Pancreas (tissue), 10 donors: ENCODE data around the gene PCDHB3. TPM values are rescaled to one million over a fixed set of nuclear protein-coding genes. Genes with fewer than 3 reads are reported as not detected.
A peak's percentile ranks its signal among the peaks of the same experiment; 100 is the strongest.
"Not testable (repeated sequence)": the region's sequence is repeated elsewhere in the genome, so short reads cannot be mapped to it uniquely, and the experiment has no call there.

ENCODE experiments used
- ATAC-seq, 4 donors: fragments of 200-7000 bp; cut with Tn5 transposase; one replicate each; pipeline versions ENCODE4 v1.8.0 to v1.9.1; 2020; ENCODE audit warnings: mild to moderate bottlenecking in 4 of 4, moderate library complexity in 4 of 4
- DNase-seq, 6 donors: peaks; one replicate each; pipeline ENCODE4 v3.0.0-alpha.2; 2020
- FAIRE-seq: peaks from 2 replicates; lab custom pipeline; 2012; peaks lifted over from hg19 to GRCh38; lab: Jason Lieb, UNC
- H3K27ac ChIP-seq, 4 donors: fragments of 200-600 bp; sonication (generic); 1 replicate in 3 of 4; 2 replicates in 1 of 4; pipeline versions ENCODE4 v1.5.0 to v1.8.0; 2020
- H3K27me3 ChIP-seq, 4 donors: fragments of 200-600 bp; one replicate each; pipeline ENCODE4 v1.8.0; 2021
- H3K36me3 ChIP-seq, 3 donors: fragments of 200-600 bp; sonication (generic) in 1 of 3; one replicate each; pipeline versions ENCODE4 v1.5.0 to v1.8.0; 2020 to 2021
- H3K4me1 ChIP-seq, 3 donors: fragments of 200-600 bp; one replicate each; pipeline ENCODE4 v1.8.0; 2021
- H3K4me3 ChIP-seq, 4 donors: fragments of 200-600 bp; sonication (generic) in 2 of 4; one replicate each; pipeline versions ENCODE4 v1.5.0 to v1.8.0; 2020 to 2021
- H3K9me3 ChIP-seq, 4 donors: fragments of 200-600 bp; one replicate each; pipeline ENCODE4 v1.8.0; 2021
- WGBS, 2 donors: extraction: QIAGEN DNeasy Blood & Tissue Kit; methylation state at CpG; one replicate each; pipeline ENCODE4 v1.1.7; 2013; 5-methylcytosine and 5-hydroxymethylcytosine counted together
- intact Hi-C, 3 donors: fragments of 100-400 bp; cut with DNase I; formaldehyde crosslinking; loops; one replicate each; pipeline versions ENCODE4 v1.11.1 to v1.14.2; 2022
- polyA plus RNA-seq, 2 donors: library from polyadenylated mRNA; stranded (reverse); fragments of 200-250 nt; gene quantifications; one replicate each; pipeline ENCODE4 v1.2.3, GENCODE V29; 2013
- total RNA-seq, 6 donors: library from RNA; stranded (reverse); fragmentation: NEBNext Ultra II Directional in 4 of 6; extraction: Animal tissue kit (Norgen Biotek cat#: 25700) in 4 of 6; gene quantifications; one replicate each; pipeline versions ENCODE4 v1.2.1 to v1.2.4, GENCODE V29; 2021 to 2023
- TF ChIP-seq, protein P1 (sequence below), 4 donors: fragments of 200-600 bp; sonication (generic) in 3 of 4; IDR thresholded peaks; one replicate each; pipeline versions ENCODE4 v1.5.0 to v1.8.0; 2021; ENCODE audit warnings: antibody characterized with exemption in 4 of 4
- donor health status: healthy with polysubstance abuse.
- donor health status: DM: no; HTN: no; CAD: no; lungs with moderate emphysema.
- donor health status: DM: no; HTN: no; CAD: no.
- donor health status: control.
- donor health status: control.
- donor health status: Bipolar disorder and iron deficiency.
- donor health status: DM: yes; HTN: yes; CAD: no.
- donor health status: DM: no; HTN: no; CAD: no.
- donor health status: DM: no; HTN: no; CAD: no.
- donor health status: DM: yes; HTN: yes; CAD: no.

The PCDHB3 gene
- total and polyA plus RNA-seq, 8 donors: 0.41 to 2.2 (median 1.0) TPM

DNA sequence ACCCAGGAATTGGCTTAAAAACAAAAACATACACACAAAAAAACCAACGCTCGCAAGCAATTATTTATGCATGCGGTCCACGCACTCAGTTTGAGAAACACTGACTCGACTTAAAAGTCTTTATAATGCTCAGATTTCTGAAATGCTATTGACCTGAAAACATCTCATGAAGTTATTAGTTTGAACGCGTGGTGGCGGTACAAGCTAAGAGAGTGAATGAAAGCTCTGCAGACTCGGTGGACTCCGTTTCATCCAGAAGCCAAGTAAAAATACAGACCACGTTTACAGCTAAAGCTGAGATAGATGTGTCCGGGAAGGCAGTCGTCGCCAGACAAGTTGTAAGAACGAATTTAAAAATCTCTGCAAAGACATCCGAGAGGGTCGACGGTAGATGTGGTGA is 49.5 kb downstream of the PCDHB3 start, which contains the start of gene PCDHB6:
Gene PCDHB6, plus strand, starts transcription at position 246 of the 400 bp plus-strand sequence. CDS start 201 bp downstream, outside the sequence.
- H3K9me3 ChIP-seq: peaks cover 0 to 4% (median 0%) of the 10 kb centered on the region in 4 donors
- no peak for DNase-seq
- ATAC-seq: peak in 1 of 4 donors; percentile 37

DNA sequence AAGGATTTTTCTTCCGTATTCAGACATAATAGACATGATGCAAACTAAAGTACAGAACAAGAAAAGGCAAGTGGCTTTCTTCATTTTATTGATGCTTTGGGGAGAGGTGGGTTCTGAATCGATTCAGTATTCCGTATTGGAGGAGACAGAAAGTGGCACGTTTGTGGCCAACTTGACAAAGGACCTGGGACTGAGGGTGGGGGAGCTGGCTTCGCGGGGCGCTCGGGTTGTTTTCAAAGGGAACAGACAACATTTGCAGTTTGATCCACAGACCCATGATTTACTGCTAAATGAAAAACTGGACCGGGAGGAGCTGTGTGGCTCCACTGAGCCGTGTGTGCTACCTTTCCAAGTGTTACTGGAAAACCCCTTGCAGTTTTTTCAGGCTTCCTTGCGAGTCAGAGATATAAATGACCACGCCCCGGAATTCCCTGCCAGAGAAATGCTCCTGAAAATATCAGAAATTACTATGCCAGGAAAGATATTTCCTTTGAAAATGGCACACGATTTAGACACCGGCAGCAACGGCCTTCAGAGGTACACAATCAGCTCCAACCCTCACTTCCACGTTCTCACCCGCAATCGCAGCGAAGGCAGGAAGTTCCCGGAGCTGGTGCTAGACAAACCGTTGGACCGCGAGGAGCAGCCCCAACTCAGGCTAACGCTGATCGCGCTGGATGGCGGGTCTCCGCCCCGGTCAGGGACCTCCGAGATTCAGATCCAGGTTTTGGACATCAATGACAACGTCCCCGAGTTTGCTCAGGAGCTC is 50.1 kb downstream of the PCDHB3 start:
- H3K27me3 ChIP-seq: no peaks in the 10 kb centered on the region
- 29 to 48% methylated on average over 33 of the region's 33 CpGs for WGBS, 2 donors
- peaks cover 0 to 4% (median 0%) of the 10 kb centered on the region in 4 donors for H3K9me3 ChIP-seq
- H3K36me3 ChIP-seq: no peaks in the 10 kb centered on the region
- H3K4me3 ChIP-seq: peak overlapping the region in 1 of 4 donors; percentile 11
- ATAC-seq (no peak), DNase-seq (no peak), FAIRE-seq (no peak)
- intact Hi-C loops: loop anchor here in 1 of 3 donors (10.0 kb wide), 1 partner anchor 234 kb away; the partner anchor contains the start of genes PCDHGA7 and PCDHGB4
- TF ChIP-seq, protein P1, sequence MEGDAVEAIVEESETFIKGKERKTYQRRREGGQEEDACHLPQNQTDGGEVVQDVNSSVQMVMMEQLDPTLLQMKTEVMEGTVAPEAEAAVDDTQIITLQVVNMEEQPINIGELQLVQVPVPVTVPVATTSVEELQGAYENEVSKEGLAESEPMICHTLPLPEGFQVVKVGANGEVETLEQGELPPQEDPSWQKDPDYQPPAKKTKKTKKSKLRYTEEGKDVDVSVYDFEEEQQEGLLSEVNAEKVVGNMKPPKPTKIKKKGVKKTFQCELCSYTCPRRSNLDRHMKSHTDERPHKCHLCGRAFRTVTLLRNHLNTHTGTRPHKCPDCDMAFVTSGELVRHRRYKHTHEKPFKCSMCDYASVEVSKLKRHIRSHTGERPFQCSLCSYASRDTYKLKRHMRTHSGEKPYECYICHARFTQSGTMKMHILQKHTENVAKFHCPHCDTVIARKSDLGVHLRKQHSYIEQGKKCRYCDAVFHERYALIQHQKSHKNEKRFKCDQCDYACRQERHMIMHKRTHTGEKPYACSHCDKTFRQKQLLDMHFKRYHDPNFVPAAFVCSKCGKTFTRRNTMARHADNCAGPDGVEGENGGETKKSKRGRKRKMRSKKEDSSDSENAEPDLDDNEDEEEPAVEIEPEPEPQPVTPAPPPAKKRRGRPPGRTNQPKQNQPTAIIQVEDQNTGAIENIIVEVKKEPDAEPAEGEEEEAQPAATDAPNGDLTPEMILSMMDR (IDR thresholded peaks at IDR 0.05): no peak
- no peak overlapping the region for H3K27ac ChIP-seq
- no peaks in the 10 kb centered on the region for H3K4me1 ChIP-seq

More for the DNA sequence above, 49.5 kb downstream of the PCDHB3 start, which contains the start of gene PCDHB6:
- H3K4me3 ChIP-seq: peak within 1 kb of the TSS in 1 of 4 donors; percentile 11
- WGBS, 2 donors: 11 to 26% methylated on average over 18 of the region's 18 CpGs
- no peaks in the 10 kb centered on the region for H3K27me3 ChIP-seq
- no peak within 1 kb of the TSS for H3K27ac ChIP-seq
- no peaks in the 10 kb centered on the region for H3K4me1 ChIP-seq
- TF ChIP-seq, protein P1 (IDR thresholded peaks at IDR 0.05): no peak
- intact Hi-C loops: loop anchor here in 1 of 3 donors (10.0 kb wide), 1 partner anchor 235 kb away; the partner anchor contains the start of genes PCDHGA7 and PCDHGB4
- FAIRE-seq: no peak
- H3K36me3 ChIP-seq: no peaks in the 10 kb centered on the region

DNA sequence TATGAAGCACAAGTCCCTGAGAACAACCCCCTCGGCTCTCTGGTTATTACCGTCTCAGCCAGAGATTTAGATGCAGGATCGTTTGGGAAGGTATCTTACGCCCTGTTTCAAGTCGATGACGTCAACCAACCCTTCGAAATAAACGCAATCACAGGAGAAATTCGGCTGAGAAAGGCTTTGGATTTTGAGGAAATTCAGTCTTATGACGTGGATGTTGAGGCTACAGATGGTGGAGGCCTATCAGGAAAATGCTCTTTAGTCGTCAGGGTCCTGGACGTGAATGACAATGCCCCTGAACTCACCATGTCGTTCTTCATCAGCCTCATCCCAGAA is 50.7 kb downstream of the PCDHB3 start:
- Histone ChIP-seq H3K9me3 (peaks cover 0 to 4% (median 0%) of the 10 kb centered on the region in 4 donors), H3K4me3 (no peak overlapping the region)
- ATAC-seq: no peak

DNA sequence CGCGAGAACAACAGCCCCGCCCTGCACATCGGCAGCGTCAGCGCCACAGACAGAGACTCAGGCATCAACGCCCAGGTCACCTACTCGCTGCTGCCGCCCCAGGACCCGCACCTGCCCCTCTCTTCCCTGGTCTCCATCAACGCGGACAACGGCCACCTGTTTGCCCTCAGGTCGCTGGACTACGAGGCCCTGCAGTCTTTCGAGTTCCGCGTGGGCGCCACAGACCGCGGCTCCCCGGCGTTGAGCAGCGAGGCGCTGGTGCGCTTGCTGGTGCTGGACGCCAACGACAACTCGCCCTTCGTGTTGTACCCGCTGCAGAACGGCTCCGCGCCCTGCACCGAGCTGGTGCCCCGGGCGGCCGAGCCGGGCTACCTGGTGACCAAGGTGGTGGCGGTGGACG is 51.4 kb downstream of the PCDHB3 start:
- H3K27me3 ChIP-seq, H3K4me3 ChIP-seq, DNase-seq, H3K27ac ChIP-seq, H3K9me3 ChIP-seq, H3K36me3 ChIP-seq, ATAC-seq, H3K4me1 ChIP-seq, FAIRE-seq: not testable (repeated sequence)
- intact Hi-C loops: loop anchor here in 1 of 3 donors (10.0 kb wide), 1 partner anchor 233 kb away; the partner anchor contains the start of genes PCDHGA7 and PCDHGB4
- WGBS, 2 donors: 23 to 40% methylated on average over 32 to 41 of the region's 41 CpGs

More for the DNA sequence above, 50.7 kb downstream of the PCDHB3 start:
- 22 to 48% methylated on average over 13 of the region's 13 CpGs for WGBS, 2 donors
- Histone ChIP-seq H3K27me3 (no peaks in the 10 kb centered on the region), H3K27ac (no peak overlapping the region), H3K4me1 (no peaks in the 10 kb centered on the region), H3K36me3 (no peaks in the 10 kb centered on the region)
- no peak for DNase-seq
- TF ChIP-seq, protein P1 (IDR thresholded peaks at IDR 0.05): no peak
- no peak for FAIRE-seq
- intact Hi-C loops: loop anchor here in 1 of 3 donors (10.0 kb wide), 1 partner anchor 234 kb away; the partner anchor contains the start of genes PCDHGA7 and PCDHGB4

DNA sequence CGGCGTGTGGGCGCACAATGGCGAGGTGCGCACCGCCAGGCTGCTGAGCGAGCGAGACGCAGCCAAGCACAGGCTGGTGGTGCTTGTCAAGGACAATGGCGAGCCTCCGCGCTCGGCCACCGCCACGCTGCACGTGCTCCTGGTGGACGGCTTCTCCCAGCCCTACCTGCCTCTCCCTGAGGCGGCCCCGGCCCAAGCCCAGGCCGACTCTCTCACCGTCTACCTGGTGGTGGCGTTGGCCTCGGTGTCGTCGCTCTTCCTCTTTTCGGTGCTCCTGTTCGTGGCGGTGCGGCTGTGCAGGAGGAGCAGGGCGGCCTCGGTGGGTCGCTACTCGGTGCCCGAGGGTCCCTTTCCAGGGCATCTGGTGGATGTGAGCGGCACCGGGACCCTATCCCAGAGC is 51.8 kb downstream of the PCDHB3 start:
- FAIRE-seq, H3K9me3 ChIP-seq, H3K27me3 ChIP-seq, ATAC-seq, H3K36me3 ChIP-seq, H3K27ac ChIP-seq, H3K4me1 ChIP-seq, DNase-seq, H3K4me3 ChIP-seq: not testable (repeated sequence)
- intact Hi-C loops: loop anchor here in 1 of 3 donors (10.0 kb wide), 1 partner anchor 233 kb away; the partner anchor contains the start of genes PCDHGA7 and PCDHGB4
- WGBS, 2 donors: 27 to 29% methylated on average over 14 to 36 of the region's 36 CpGs

Other genes starting within 250 kb of the PCDHB3 start
- gene PCDHA10, start 244.6 kb upstream of the PCDHB3 start, total RNA-seq: 1 to 10 TPM; 1.4 to 6.7 (median 3.1) TPM
- gene PCDHA10, start 244.6 kb upstream of the PCDHB3 start, polyA plus RNA-seq: under 1 TPM; 0.16 to 0.34 TPM
- gene PCDHA11, start 231.5 kb upstream of the PCDHB3 start, total RNA-seq: 1 to 10 TPM in 4 of 6 donors, under 1 TPM in 2; 0.78 to 1.6 (median 1.2) TPM
- gene PCDHA11, start 231.5 kb upstream of the PCDHB3 start, polyA plus RNA-seq: under 1 TPM; 0.34 to 0.35 TPM
- 1 to 10 TPM in 4 of 6 donors, under 1 TPM in 2; 0.75 to 1.5 (median 1.3) TPM for gene PCDHA12, start 225.2 kb upstream of the PCDHB3 start, total RNA-seq
- under 1 TPM; 0.42 to 0.54 TPM for gene PCDHA12, start 225.2 kb upstream of the PCDHB3 start, polyA plus RNA-seq
- gene PCDHA13, start 218.3 kb upstream of the PCDHB3 start, total RNA-seq: 1 to 10 TPM in 3 of 6 donors, under 1 TPM in 3; 0.63 to 2.0 (median 1.2) TPM
- under 1 TPM; 0.27 to 0.35 TPM for gene PCDHA13, start 218.3 kb upstream of the PCDHB3 start, polyA plus RNA-seq
- 1 to 10 TPM in 5 of 6 donors, under 1 TPM in 1; 0.98 to 2.0 (median 1.6) TPM for gene PCDHAC1, start 174.2 kb upstream of the PCDHB3 start, total RNA-seq
- gene PCDHAC1, start 174.2 kb upstream of the PCDHB3 start, polyA plus RNA-seq: under 1 TPM; 0.34 to 0.80 TPM
- 1 to 10 TPM in 1 of 6 donors, under 1 TPM in 5; 0.37 to 1.1 (median 0.68) TPM for gene PCDHAC2, start 134.0 kb upstream of the PCDHB3 start, total RNA-seq
- gene PCDHAC2, start 134.0 kb upstream of the PCDHB3 start, polyA plus RNA-seq: under 1 TPM; 0.08 to 0.73 TPM
- gene PCDHB1, start 49.1 kb upstream of the PCDHB3 start, total RNA-seq: under 1 TPM; 0.09 to 0.35 (median 0.14) TPM
- gene PCDHB1, start 49.1 kb upstream of the PCDHB3 start, polyA plus RNA-seq: under 1 TPM; 0.02 to 0.08 TPM
- gene PCDHB2, start 5.9 kb upstream of the PCDHB3 start, total RNA-seq: 1 to 10 TPM in 2 of 6 donors, under 1 TPM in 4; 0.56 to 2.2 (median 0.62) TPM
- under 1 TPM; 0.23 to 0.70 TPM for gene PCDHB2, start 5.9 kb upstream of the PCDHB3 start, polyA plus RNA-seq
- gene PCDHB4, start 21.3 kb downstream of the PCDHB3 start, total RNA-seq: 1 to 10 TPM; 3.3 to 7.2 (median 4.5) TPM
- gene PCDHB4, start 21.3 kb downstream of the PCDHB3 start, polyA plus RNA-seq: 1 to 10 TPM; 1.2 to 5.1 TPM
- gene PCDHB5, start 34.7 kb downstream of the PCDHB3 start, total RNA-seq: 1 to 10 TPM; 2.4 to 6.7 (median 4.6) TPM
- 1 to 10 TPM; 2.3 to 3.6 TPM for gene PCDHB5, start 34.7 kb downstream of the PCDHB3 start, polyA plus RNA-seq
- gene PCDHB6, start 49.6 kb downstream of the PCDHB3 start, total RNA-seq: under 1 TPM; 0.31 to 0.55 (median 0.45) TPM
- under 1 TPM; 0.46 to 0.52 TPM for gene PCDHB6, start 49.6 kb downstream of the PCDHB3 start, polyA plus RNA-seq
- under 1 TPM; 0.23 to 0.70 (median 0.45) TPM for gene PCDHB7, start 72.2 kb downstream of the PCDHB3 start, total RNA-seq
- gene PCDHB7, start 72.2 kb downstream of the PCDHB3 start, polyA plus RNA-seq: under 1 TPM; 0.15 to 0.49 TPM
- 1 to 10 TPM in 5 of 6 donors, under 1 TPM in 1; 0.43 to 2.9 (median 2.4) TPM for gene PCDHB8, start 77.3 kb downstream of the PCDHB3 start, total RNA-seq
- under 1 TPM; 0.46 to 0.49 TPM for gene PCDHB8, start 77.3 kb downstream of the PCDHB3 start, polyA plus RNA-seq
- gene PCDHB16, start 81.9 kb downstream of the PCDHB3 start, total RNA-seq: 1 to 10 TPM in 5 of 6 donors, under 1 TPM in 1; 0.98 to 2.5 (median 1.8) TPM
- 1 to 10 TPM in 1 of 2 donors, under 1 TPM in 1; 0.87 to 1.5 TPM for gene PCDHB16, start 81.9 kb downstream of the PCDHB3 start, polyA plus RNA-seq
- gene PCDHB9, start 86.7 kb downstream of the PCDHB3 start, total RNA-seq: 1 to 10 TPM in 1 of 6 donors, under 1 TPM in 5; 0.35 to 1.1 (median 0.51) TPM
- 1 to 10 TPM in 1 of 2 donors, under 1 TPM in 1; 0.76 to 1.2 TPM for gene PCDHB9, start 86.7 kb downstream of the PCDHB3 start, polyA plus RNA-seq
- gene PCDHB10, start 91.9 kb downstream of the PCDHB3 start, total RNA-seq: 1 to 10 TPM in 1 of 6 donors, under 1 TPM in 5; 0.49 to 1.5 (median 0.63) TPM
- 1 to 10 TPM in 1 of 2 donors, under 1 TPM in 1; 0.30 to 1.4 TPM for gene PCDHB10, start 91.9 kb downstream of the PCDHB3 start, polyA plus RNA-seq
- 1 to 10 TPM; 2.1 to 9.0 (median 4.9) TPM for gene PCDHB11, start 99.2 kb downstream of the PCDHB3 start, total RNA-seq
- gene PCDHB11, start 99.2 kb downstream of the PCDHB3 start, polyA plus RNA-seq: 1 to 10 TPM in 1 of 2 donors, under 1 TPM in 1; 0.72 to 2.3 TPM
- 1 to 10 TPM; 1.3 to 2.5 (median 1.5) TPM for gene PCDHB12, start 108.2 kb downstream of the PCDHB3 start, total RNA-seq
- 1 to 10 TPM in 1 of 2 donors, under 1 TPM in 1; 0.46 to 1.3 TPM for gene PCDHB12, start 108.2 kb downstream of the PCDHB3 start, polyA plus RNA-seq
- 1 to 10 TPM; 2.4 to 3.3 (median 3.0) TPM for gene PCDHB13, start 113.4 kb downstream of the PCDHB3 start, total RNA-seq
- 1 to 10 TPM; 1.2 to 1.9 TPM for gene PCDHB13, start 113.4 kb downstream of the PCDHB3 start, polyA plus RNA-seq
- 1 to 10 TPM; 1.9 to 2.7 (median 2.1) TPM for gene PCDHB14, start 122.9 kb downstream of the PCDHB3 start, total RNA-seq
- gene PCDHB14, start 122.9 kb downstream of the PCDHB3 start, polyA plus RNA-seq: 1 to 10 TPM; 2.8 to 2.9 TPM
- 1 to 10 TPM; 1.7 to 2.6 (median 2.4) TPM for gene PCDHB15, start 144.9 kb downstream of the PCDHB3 start, total RNA-seq
- gene PCDHB15, start 144.9 kb downstream of the PCDHB3 start, polyA plus RNA-seq: 1 to 10 TPM; 1.8 to 2.8 TPM
- gene SLC25A2, start 203.6 kb downstream of the PCDHB3 start, total RNA-seq: under 1 TPM in 5 of 6 donors, not detected in 1; 0.14 to 0.69 (median 0.19) TPM
- gene SLC25A2, start 203.6 kb downstream of the PCDHB3 start, polyA plus RNA-seq: under 1 TPM in 1 of 2 donors, not detected in 1; 0.30 TPM
- 10 to 100 TPM; 17.7 to 40.2 (median 22.7) TPM for gene TAF7, start 220.3 kb downstream of the PCDHB3 start, total RNA-seq
- 10 to 100 TPM; 16.6 to 47.4 TPM for gene TAF7, start 220.3 kb downstream of the PCDHB3 start, polyA plus RNA-seq
- under 1 TPM; 0.22 to 0.67 (median 0.40) TPM for gene PCDHGA1, start 230.0 kb downstream of the PCDHB3 start, total RNA-seq
- under 1 TPM; 0.19 to 0.33 TPM for gene PCDHGA1, start 230.0 kb downstream of the PCDHB3 start, polyA plus RNA-seq
- 1 to 10 TPM in 5 of 6 donors, under 1 TPM in 1; 0.75 to 2.1 (median 1.5) TPM for gene PCDHGA2, start 238.3 kb downstream of the PCDHB3 start, total RNA-seq
- under 1 TPM; 0.46 to 0.94 TPM for gene PCDHGA2, start 238.3 kb downstream of the PCDHB3 start, polyA plus RNA-seq
- gene PCDHGA3, start 243.4 kb downstream of the PCDHB3 start, total RNA-seq: 1 to 10 TPM in 5 of 6 donors, under 1 TPM in 1; 0.98 to 2.4 (median 1.7) TPM
- under 1 TPM; 0.52 to 0.87 TPM for gene PCDHGA3, start 243.4 kb downstream of the PCDHB3 start, polyA plus RNA-seq
- gene PCDHGB1, start 249.6 kb downstream of the PCDHB3 start, total RNA-seq: 1 to 10 TPM; 1.5 to 3.2 (median 1.9) TPM
- gene PCDHGB1, start 249.6 kb downstream of the PCDHB3 start, polyA plus RNA-seq: 1 to 10 TPM in 1 of 2 donors, under 1 TPM in 1; 0.31 to 1.1 TPM